ENCODE data around the gene PIKFYVE.
"Not testable (repeated sequence)": the region's sequence is repeated elsewhere in the genome, so short reads cannot be mapped to it uniquely, and the experiment has no call there.

PIKFYVE gene, protein sequence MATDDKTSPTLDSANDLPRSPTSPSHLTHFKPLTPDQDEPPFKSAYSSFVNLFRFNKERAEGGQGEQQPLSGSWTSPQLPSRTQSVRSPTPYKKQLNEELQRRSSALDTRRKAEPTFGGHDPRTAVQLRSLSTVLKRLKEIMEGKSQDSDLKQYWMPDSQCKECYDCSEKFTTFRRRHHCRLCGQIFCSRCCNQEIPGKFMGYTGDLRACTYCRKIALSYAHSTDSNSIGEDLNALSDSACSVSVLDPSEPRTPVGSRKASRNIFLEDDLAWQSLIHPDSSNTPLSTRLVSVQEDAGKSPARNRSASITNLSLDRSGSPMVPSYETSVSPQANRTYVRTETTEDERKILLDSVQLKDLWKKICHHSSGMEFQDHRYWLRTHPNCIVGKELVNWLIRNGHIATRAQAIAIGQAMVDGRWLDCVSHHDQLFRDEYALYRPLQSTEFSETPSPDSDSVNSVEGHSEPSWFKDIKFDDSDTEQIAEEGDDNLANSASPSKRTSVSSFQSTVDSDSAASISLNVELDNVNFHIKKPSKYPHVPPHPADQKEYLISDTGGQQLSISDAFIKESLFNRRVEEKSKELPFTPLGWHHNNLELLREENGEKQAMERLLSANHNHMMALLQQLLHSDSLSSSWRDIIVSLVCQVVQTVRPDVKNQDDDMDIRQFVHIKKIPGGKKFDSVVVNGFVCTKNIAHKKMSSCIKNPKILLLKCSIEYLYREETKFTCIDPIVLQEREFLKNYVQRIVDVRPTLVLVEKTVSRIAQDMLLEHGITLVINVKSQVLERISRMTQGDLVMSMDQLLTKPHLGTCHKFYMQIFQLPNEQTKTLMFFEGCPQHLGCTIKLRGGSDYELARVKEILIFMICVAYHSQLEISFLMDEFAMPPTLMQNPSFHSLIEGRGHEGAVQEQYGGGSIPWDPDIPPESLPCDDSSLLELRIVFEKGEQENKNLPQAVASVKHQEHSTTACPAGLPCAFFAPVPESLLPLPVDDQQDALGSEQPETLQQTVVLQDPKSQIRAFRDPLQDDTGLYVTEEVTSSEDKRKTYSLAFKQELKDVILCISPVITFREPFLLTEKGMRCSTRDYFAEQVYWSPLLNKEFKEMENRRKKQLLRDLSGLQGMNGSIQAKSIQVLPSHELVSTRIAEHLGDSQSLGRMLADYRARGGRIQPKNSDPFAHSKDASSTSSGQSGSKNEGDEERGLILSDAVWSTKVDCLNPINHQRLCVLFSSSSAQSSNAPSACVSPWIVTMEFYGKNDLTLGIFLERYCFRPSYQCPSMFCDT (N-terminal part only)

DNA sequence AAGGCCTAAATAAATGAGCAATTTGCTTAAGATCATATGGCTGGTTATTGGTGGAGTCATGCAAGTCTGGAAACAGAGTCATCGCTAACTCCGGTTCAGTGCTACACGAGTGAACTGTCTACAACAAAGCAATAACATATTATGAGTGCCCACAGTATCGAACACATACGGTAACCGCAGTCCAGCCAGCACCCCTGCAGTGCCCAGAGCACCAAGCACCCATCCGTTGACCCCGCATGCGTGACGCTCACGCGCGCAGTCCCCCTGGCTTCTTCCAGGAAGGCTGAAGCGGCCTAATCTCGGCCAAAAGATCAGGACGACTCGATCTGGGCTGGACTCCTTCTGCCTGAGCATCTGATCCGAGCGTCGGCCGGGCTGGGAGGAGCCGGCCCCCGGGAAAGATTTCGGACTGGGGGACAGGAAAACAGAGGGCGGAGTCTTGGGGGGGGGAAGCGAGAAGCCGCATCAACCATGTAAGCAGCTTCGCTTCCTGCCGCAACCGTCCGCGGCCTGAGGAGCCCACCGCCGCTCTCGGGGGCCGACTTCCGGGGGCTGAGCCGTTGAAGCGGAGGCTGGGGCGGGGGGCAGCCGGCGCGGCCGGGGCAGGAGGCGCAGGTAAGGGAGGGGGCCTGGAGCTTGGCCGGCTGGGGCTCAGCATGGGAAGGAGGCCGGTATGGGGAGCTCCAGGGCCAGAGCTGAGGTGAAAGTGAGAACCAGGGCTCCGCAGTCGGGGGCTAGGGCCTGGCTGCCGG lies at the start of gene PIKFYVE:
Gene PIKFYVE (plus strand): TSS at position 455 of the 752 bp plus-strand sequence. CDS start 5,265 bp downstream, outside the sequence.
- H3K4me3 ChIP-seq (ENCODE audit: low read depth, low read length) = peak within 1 kb of the TSS; percentile 61
- DNase-seq (ENCODE audit: low read depth) = peak; percentile 95
- TF ChIP-seq, protein P1, sequence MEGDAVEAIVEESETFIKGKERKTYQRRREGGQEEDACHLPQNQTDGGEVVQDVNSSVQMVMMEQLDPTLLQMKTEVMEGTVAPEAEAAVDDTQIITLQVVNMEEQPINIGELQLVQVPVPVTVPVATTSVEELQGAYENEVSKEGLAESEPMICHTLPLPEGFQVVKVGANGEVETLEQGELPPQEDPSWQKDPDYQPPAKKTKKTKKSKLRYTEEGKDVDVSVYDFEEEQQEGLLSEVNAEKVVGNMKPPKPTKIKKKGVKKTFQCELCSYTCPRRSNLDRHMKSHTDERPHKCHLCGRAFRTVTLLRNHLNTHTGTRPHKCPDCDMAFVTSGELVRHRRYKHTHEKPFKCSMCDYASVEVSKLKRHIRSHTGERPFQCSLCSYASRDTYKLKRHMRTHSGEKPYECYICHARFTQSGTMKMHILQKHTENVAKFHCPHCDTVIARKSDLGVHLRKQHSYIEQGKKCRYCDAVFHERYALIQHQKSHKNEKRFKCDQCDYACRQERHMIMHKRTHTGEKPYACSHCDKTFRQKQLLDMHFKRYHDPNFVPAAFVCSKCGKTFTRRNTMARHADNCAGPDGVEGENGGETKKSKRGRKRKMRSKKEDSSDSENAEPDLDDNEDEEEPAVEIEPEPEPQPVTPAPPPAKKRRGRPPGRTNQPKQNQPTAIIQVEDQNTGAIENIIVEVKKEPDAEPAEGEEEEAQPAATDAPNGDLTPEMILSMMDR (IDR thresholded peaks at IDR 0.05; ENCODE audit: low read depth, low read length, missing control alignments) = no peak

DNA sequence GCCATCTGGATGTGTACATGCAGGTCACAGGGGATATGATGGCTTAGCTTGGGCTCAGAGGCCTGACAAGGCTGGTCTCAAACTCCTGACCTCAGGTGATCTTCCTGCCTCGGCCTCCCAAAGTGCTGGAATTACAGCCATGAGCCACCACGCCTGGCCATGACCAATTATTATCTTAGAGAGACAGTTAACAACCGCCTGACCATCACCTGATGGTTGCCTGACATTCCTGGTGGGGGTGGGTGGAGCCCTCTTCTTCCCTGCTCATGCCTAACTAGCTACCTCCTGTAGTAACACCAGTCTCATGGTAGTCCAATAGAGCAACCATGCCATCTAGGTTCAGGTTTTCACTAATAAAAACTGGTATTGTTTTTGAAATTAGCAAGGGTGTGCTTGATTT lies 44.2 kb upstream of the PIKFYVE start:
- H3K4me3 ChIP-seq (ENCODE audit: low read depth, low read length); DNase-seq (ENCODE audit: low read depth): not testable (repeated sequence)

GRCh38 chr2:208222351-208222750 lies 43.7 kb upstream of the PIKFYVE start:
- H3K4me3 ChIP-seq (ENCODE audit: low read depth, low read length) = no peak overlapping the region
- TF ChIP-seq, protein P1 (IDR thresholded peaks at IDR 0.05; ENCODE audit: low read depth, low read length, missing control alignments) = no peak
- no peak for DNase-seq (ENCODE audit: low read depth)

GRCh38 chr2:208224802-208225201 lies 41.3 kb upstream of the PIKFYVE start:
- H3K4me3 ChIP-seq (ENCODE audit: low read depth, low read length) = no peak overlapping the region
- DNase-seq (ENCODE audit: low read depth) = no peak
- TF ChIP-seq, protein P1 (IDR thresholded peaks at IDR 0.05; ENCODE audit: low read depth, low read length, missing control alignments) = no peak

GRCh38 chr2:208227581-208228232 lies 38.3 kb upstream of the PIKFYVE start:
- no peak for DNase-seq (ENCODE audit: low read depth)
- TF ChIP-seq, protein P1 (IDR thresholded peaks at IDR 0.05; ENCODE audit: low read depth, low read length, missing control alignments) = no peak
- H3K4me3 ChIP-seq (ENCODE audit: low read depth, low read length) = no peak overlapping the region

GRCh38 chr2:208228476-208228875 lies 37.6 kb upstream of the PIKFYVE start:
- no peak for DNase-seq (ENCODE audit: low read depth)
- TF ChIP-seq, protein P1 (IDR thresholded peaks at IDR 0.05; ENCODE audit: low read depth, low read length, missing control alignments) = no peak
- H3K4me3 ChIP-seq (ENCODE audit: low read depth, low read length) = no peak overlapping the region

Measured in GM12864 (cell line).